K562 (cell line): ENCODE data around the gene PTPN9. TPM values are rescaled to one million over a fixed set of nuclear protein-coding genes. Genes with fewer than 3 reads are reported as not detected.

ENCODE experiments used
- ID3 ChIP-seq, 2 experiments: fragments of 250-450 bp in 1 of 2; fragments of 450-650 bp in 1 of 2; sonication (Bioruptor Pico) in 1 of 2; IDR thresholded peaks; 2 replicates each; pipeline versions ENCODE4 v1.6.1 to v1.8.0; 2016 to 2021; ENCODE audit warnings: mild to moderate bottlenecking in 2 of 2, moderate library complexity in 2 of 2, missing compliant biosample characterization in 1 of 2, missing genetic modification characterization in 1 of 2
- KAT2B ChIP-seq: IDR thresholded peaks from one replicate; pipeline ENCODE4 v1.6.1; 2012; ENCODE audit warnings: low read depth, mild to moderate bottlenecking, control low read depth, inconsistent platforms, low read length, moderate library complexity
- NCOA1 ChIP-seq: fragments of 450-650 bp; IDR thresholded peaks from 2 replicates; pipeline ENCODE4 v1.6.1; 2016; ENCODE audit warnings: low read depth
- NFRKB ChIP-seq: fragments of 450-650 bp; IDR thresholded peaks from 2 replicates; pipeline ENCODE4 v1.6.1; 2016; ENCODE audit warnings: low read depth
- NR3C1 ChIP-seq: sonication (generic); formaldehyde crosslinking; IDR thresholded peaks from 2 replicates; pipeline ENCODE4 v1.8.1; 2022; ENCODE audit warnings: missing genetic modification reagents
- PBX2 ChIP-seq, 2 experiments: IDR thresholded peaks in 1 of 2; conservative IDR thresholded peaks in 1 of 2; 2 replicates each; pipeline ENCODE4 v1.6.1; 2016; ENCODE audit warnings: low read depth in 2 of 2, mild to moderate bottlenecking in 1 of 2, missing compliant biosample characterization in 1 of 2, missing genetic modification characterization in 1 of 2, moderate library complexity in 1 of 2
- PTTG1 ChIP-seq: fragments of 450-650 bp; IDR thresholded peaks from 2 replicates; pipeline ENCODE4 v1.6.1; 2016; ENCODE audit warnings: low read depth, mild to moderate bottlenecking, missing genetic modification characterization, missing compliant biosample characterization
- SAP30 ChIP-seq: fragments of 200-600 bp; sonication (generic); IDR thresholded peaks from 2 replicates; pipeline ENCODE4 v1.6.1; 2012; ENCODE audit warnings: borderline replicate concordance, low read depth, mild to moderate bottlenecking, moderate library complexity, low read length, control low read depth, inconsistent platforms; ENCODE audit not compliant: insufficient read depth, poor library complexity, severe bottlenecking
- SIN3A ChIP-seq, 2 experiments: fragments of 150-350 bp in 1 of 2; IDR thresholded peaks; 2 replicates each; pipeline ENCODE4 v1.6.1; 2011 to 2016; ENCODE audit warnings: borderline replicate concordance in 2 of 2, low read depth in 2 of 2, low read length in 2 of 2, mild to moderate bottlenecking in 2 of 2, moderate library complexity in 2 of 2; ENCODE audit not compliant: control insufficient read depth in 1 of 2
- SIX5 ChIP-seq, 2 experiments: IDR thresholded peaks; 2 replicates each; pipeline ENCODE4 v1.6.1; 2011; ENCODE audit warnings: low read length in 2 of 2, borderline replicate concordance in 1 of 2, low read depth in 1 of 2, mild to moderate bottlenecking in 1 of 2, moderate library complexity in 1 of 2; ENCODE audit not compliant: insufficient read depth in 1 of 2
- SOX6 ChIP-seq: fragments of 450-650 bp; IDR thresholded peaks from 2 replicates; pipeline ENCODE4 v1.6.1; 2014; ENCODE audit warnings: mild to moderate bottlenecking
- SRSF9 ChIP-seq: fragments of 200-400 bp; formaldehyde crosslinking; IDR thresholded peaks from 2 replicates; pipeline ENCODE4 v1.6.1; 2017; ENCODE audit warnings: low read depth, low read length, borderline replicate concordance
- STAG1 ChIP-seq: sonication (generic); formaldehyde crosslinking; IDR thresholded peaks from 2 replicates; pipeline ENCODE4 v1.5.0; 2020; ENCODE audit warnings: missing genetic modification reagents, borderline replicate concordance
- TGIF2 ChIP-seq: sonication (generic); formaldehyde crosslinking; IDR thresholded peaks from 2 replicates; pipeline ENCODE4 v1.8.1; 2022; ENCODE audit warnings: mild to moderate bottlenecking, missing genetic modification reagents, moderate library complexity
- XRCC4 ChIP-seq: IDR thresholded peaks from one replicate; pipeline ENCODE4 v1.6.1; 2011; ENCODE audit not compliant: insufficient read depth, insufficient read length; ENCODE audit errors: extremely low read depth
- ZBTB43 ChIP-seq: sonication (generic); formaldehyde crosslinking; IDR thresholded peaks from 2 replicates; pipeline ENCODE4 v1.8.0; 2023; ENCODE audit warnings: mild to moderate bottlenecking, missing genetic modification reagents
- ZNF584 ChIP-seq: fragments of 200-800 bp; sonication (Bioruptor generic); IDR thresholded peaks from 2 replicates; pipeline ENCODE4 v1.6.1; 2016; ENCODE audit warnings: low read depth, mild to moderate bottlenecking, missing genetic modification characterization, missing compliant biosample characterization
- polyA plus RNA-seq, 8 experiments: library from polyadenylated mRNA; depleted of rRNA in 4 of 8; stranded (reverse) in 5 of 8; unstranded in 3 of 8; fragments of >200 nt; fragmentation: Nextera tagmentation in 2 of 8; fragmentation: Illumina TruSeq in 1 of 8; extraction: Ambion mirVana in 2 of 8; extraction: Trizol in 1 of 8; gene quantifications; 2 replicates each; pipeline versions ENCODE4 v1.2.1 to v1.2.3, GENCODE V29; 2011 to 2014; ENCODE audit warnings: inconsistent platforms in 1 of 8, missing spikeins in 1 of 8
- total RNA-seq, 7 experiments: library from RNA; depleted of rRNA in 6 of 7; stranded (reverse); fragments of >200 nt in 6 of 7; fragmentation: Illumina TruSeq in 2 of 7; extraction: Trizol in 2 of 7; gene quantifications; 2 replicates each; pipeline versions ENCODE4 v1.2.1 to v1.2.3, GENCODE V29; 2011 to 2021; ENCODE audit warnings: low replicate concordance in 1 of 7

Gene PTPN9
- total and polyA plus RNA-seq, 9 of the 15 experiments (the other 6 are each of a cell fraction or from before 2014, with no cell fraction given): 5.0 to 24.0 (median 14.2) TPM

- no peak for TF ChIP-seq STAG1 (CRISPR knock-in tag)
- no peak for TF ChIP-seq SAP30
- no peak; the same call in 1 of the 2 replicates for TF ChIP-seq SOX6
- no peak for TF ChIP-seq XRCC4
- TF ChIP-seq TGIF2 (CRISPR knock-in tag): no peak
- TF ChIP-seq NCOA1: peak; percentile 74
- no peak for TF ChIP-seq NR3C1 (CRISPR knock-in tag)
- peak; percentile 37 to 78; a peak in 2 of 4 replicates for TF ChIP-seq SIN3A (IDR thresholded peaks at IDR 0.05; ENCODE audit: borderline replicate concordance in 2 of 2, control insufficient read depth in 1 of 2, low read depth in 2 of 2, low read length in 2 of 2)
- no peak for TF ChIP-seq PBX2 (CRISPR knock-in tag; IDR thresholded peaks at IDR 0.05; ENCODE audit: low read depth)
- TF ChIP-seq PBX2 (tag; conservative IDR thresholded peaks at IDR 0.05; ENCODE audit: low read depth): no peak
- no peak for TF ChIP-seq KAT2B
- no peak for TF ChIP-seq PTTG1 (tag)
- TF ChIP-seq NFRKB: peak; percentile 82
- TF ChIP-seq ZBTB43 (CRISPR knock-in tag): no peak
- TF ChIP-seq SIX5 (IDR thresholded peaks at IDR 0.05; ENCODE audit: borderline replicate concordance in 1 of 2, insufficient read depth in 1 of 2, low read depth in 1 of 2, low read length in 2 of 2): no peak
- TF ChIP-seq ZNF584 (CRISPR knock-in tag): no peak
- no peak for TF ChIP-seq SRSF9
- no peak for TF ChIP-seq ID3 (CRISPR knock-in tag; IDR thresholded peaks at IDR 0.05)
- TF ChIP-seq ID3 (tag; IDR thresholded peaks at IDR 0.05): peak; percentile 7
Measured at GRCh38 chr15:75625542-75626347, 46.6 kb upstream of the PTPN9 start, which contains the start of gene SNUPN (continued).
